BJ (cell line): ENCODE data around the gene CCDC57. TPM values are rescaled to one million over a fixed set of nuclear protein-coding genes. Genes with fewer than 3 reads are reported as not detected.
A peak's percentile ranks its signal among the peaks of the same experiment; 100 is the strongest.

Source experiments
- CTCF ChIA-PET: fragments of 350-600 bp; formaldehyde crosslinking; extraction: SDS; loops from one replicate; lab custom pipeline; 2021; ENCODE audit warnings: antibody characterized with exemption, inconsistent platforms; lab: Yijun Ruan, JAX
- POLR2A ChIA-PET: fragments of 300-600 bp; sonication (Branson Sonifier 250); formaldehyde crosslinking; extraction: SDS; loops from one replicate; lab custom pipeline; 2021; ENCODE audit warnings: antibody characterized with exemption; lab: Charles Lee
- DNase-seq: peaks from one replicate; pipeline ENCODE4 v3.0.0-alpha.2; 2011; ENCODE audit warnings: low read depth
- H3K27me3 ChIP-seq: 2 replicates; pipeline ENCODE4 v1.6.0; 2011; ENCODE audit warnings: low read length; ENCODE audit not compliant: control insufficient read depth, insufficient read depth
- H3K36me3 ChIP-seq: 2 replicates; pipeline ENCODE4 v1.5.1; 2011; ENCODE audit warnings: low read length; ENCODE audit not compliant: control insufficient read depth, insufficient read depth
- H3K4me3 ChIP-seq: 2 replicates; pipeline ENCODE4 v1.5.1; 2011; ENCODE audit warnings: low read depth, mild to moderate bottlenecking, control low read depth, low read length
- polyA plus RNA-seq: library from polyadenylated mRNA; depleted of rRNA; stranded (reverse); fragments of >200 nt; gene quantifications from 2 replicates; pipeline ENCODE4 v1.2.3, GENCODE V29; 2011
- TF ChIP-seq, protein P1 (sequence below): IDR thresholded peaks from 2 replicates; pipeline ENCODE4 v1.5.1; 2011; ENCODE audit warnings: low read depth, mild to moderate bottlenecking, control low read depth, inconsistent platforms, low read length, moderate library complexity; ENCODE audit not compliant: insufficient read depth

The CCDC57 gene
- polyA plus RNA-seq, 1 experiment, result 15.4 TPM

DNA sequence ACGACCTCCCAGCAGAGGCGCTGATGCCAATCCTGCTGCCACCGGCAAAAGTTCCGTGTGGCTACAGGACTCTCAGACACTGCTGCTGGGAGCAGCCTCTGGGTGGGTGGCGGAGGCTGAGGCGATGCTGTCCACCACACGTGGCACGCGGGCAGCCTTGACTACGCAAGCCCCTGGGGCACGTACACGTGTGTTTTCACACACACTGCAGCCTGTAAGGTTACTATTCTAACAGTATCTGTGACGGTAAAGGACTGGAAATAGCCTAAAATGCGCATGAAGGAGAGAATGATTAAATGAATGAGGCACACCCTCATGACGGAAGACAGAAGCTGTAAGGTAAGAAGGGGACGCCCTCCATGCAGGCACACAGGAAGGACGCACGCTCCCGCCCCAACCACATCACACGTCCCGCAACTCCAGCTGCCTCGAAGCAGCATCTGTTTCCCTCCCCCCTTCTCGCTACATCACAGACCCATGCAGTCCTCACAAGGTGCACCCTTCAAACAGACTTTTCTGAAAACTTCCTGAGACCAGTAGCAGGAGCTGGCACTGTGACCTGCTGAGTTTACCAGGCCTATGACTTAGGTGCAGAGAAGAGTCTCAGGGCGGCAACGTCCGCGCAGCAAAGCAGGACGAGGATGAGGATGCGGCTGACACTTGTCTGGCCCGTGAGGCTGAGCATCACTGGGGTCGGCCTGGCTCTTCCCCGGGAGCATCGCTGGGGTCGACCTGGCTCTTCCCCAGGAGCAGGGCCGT lies 85.9 kb downstream of the CCDC57 start:
- H3K4me3 ChIP-seq, result no peak overlapping the region
- TF ChIP-seq, protein P1, sequence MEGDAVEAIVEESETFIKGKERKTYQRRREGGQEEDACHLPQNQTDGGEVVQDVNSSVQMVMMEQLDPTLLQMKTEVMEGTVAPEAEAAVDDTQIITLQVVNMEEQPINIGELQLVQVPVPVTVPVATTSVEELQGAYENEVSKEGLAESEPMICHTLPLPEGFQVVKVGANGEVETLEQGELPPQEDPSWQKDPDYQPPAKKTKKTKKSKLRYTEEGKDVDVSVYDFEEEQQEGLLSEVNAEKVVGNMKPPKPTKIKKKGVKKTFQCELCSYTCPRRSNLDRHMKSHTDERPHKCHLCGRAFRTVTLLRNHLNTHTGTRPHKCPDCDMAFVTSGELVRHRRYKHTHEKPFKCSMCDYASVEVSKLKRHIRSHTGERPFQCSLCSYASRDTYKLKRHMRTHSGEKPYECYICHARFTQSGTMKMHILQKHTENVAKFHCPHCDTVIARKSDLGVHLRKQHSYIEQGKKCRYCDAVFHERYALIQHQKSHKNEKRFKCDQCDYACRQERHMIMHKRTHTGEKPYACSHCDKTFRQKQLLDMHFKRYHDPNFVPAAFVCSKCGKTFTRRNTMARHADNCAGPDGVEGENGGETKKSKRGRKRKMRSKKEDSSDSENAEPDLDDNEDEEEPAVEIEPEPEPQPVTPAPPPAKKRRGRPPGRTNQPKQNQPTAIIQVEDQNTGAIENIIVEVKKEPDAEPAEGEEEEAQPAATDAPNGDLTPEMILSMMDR, result no peak
- ChIA-PET POLR2A (no interaction called here), CTCF (no interaction called here)
- no peaks in the 10 kb centered on the region for H3K27me3 ChIP-seq
- DNase-seq, result no peak
- H3K36me3 ChIP-seq, result peaks cover 9% of the 10 kb centered on the region

DNA sequence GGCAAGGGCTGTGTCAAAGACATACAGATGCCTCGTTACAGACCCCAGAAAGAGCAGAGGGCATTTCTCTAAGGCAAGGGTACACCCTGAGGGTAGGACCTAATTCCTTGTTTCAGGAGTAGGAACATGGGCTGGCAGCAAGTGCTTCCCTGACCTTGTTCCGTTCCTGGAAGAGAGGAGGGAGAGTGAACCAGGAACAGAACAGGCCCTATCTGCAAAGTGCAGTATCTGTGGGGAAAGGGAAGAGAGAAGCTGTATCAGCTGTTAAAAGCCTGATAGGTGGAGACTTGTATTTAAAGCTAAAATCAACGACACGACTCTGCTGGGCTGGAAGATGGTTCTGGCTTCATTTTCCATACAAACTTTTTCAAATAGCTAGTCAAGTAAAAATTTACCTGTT lies 88.5 kb downstream of the CCDC57 start:
- POLR2A ChIA-PET, result no interaction called here
- TF ChIP-seq, protein P1, result no peak
- no peak overlapping the region for H3K4me3 ChIP-seq
- peaks cover 9% of the 10 kb centered on the region for H3K36me3 ChIP-seq
- H3K27me3 ChIP-seq, result no peaks in the 10 kb centered on the region
- no peak for DNase-seq
- CTCF ChIA-PET, result no interaction called here

DNA sequence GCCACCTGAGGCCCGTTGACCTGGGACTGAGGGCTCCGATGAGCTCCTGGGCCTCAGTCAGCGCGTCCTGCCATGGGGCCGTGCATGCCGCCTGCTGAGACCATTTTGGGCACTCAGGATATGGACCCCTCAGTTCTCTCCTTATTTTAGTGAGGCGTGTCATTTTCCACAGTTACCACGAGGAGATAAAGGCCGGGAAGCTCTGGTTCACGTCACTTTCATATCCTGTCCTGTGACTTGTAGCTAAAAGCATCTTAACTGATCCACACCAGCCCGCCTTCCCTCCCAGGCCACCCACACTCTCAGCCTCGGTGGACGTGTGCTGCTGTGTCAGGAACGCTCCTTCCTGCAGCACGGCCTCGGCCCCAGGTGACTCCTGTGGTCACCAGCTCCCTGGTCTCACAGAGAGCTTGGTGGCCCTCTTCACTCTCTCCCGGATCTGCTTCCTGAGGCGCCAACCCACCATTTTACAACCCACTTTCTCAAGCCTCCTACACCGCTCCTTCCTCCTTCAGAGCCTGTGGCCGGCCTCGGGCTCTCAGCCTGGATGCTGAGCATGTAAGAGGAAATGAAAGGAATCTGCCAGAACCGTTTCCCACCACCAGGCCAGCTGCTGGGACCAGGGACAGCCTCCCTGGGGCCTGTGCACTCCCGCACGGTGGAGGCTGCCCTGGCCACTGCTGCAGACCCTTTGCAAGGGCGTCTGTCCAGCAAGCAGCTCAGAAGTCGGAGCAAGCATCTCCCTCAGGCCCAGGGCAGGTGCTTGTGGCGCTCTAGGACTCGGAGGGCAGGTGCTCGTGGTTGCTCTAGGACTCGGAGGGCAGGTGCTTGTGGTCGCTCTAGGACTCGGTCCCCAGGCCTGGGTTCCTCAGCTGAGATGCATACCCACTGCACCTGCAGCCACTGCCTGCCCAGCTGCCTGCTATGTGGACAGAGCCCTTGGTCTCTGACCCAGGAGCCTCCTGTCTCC lies 90.7 kb downstream of the CCDC57 start:
- H3K27me3 ChIP-seq, result no peaks in the 10 kb centered on the region
- DNase-seq, result no peak
- H3K36me3 ChIP-seq, result peaks cover 7% of the 10 kb centered on the region
- no peak overlapping the region for H3K4me3 ChIP-seq
- POLR2A ChIA-PET, result no interaction called here
- TF ChIP-seq, protein P1, result no peak
- CTCF ChIA-PET, result interaction anchor here (1.2 kb wide), 1 partner anchor 16 kb away, joined by 4 read pairs; no protein-coding TSS in a partner anchor

DNA sequence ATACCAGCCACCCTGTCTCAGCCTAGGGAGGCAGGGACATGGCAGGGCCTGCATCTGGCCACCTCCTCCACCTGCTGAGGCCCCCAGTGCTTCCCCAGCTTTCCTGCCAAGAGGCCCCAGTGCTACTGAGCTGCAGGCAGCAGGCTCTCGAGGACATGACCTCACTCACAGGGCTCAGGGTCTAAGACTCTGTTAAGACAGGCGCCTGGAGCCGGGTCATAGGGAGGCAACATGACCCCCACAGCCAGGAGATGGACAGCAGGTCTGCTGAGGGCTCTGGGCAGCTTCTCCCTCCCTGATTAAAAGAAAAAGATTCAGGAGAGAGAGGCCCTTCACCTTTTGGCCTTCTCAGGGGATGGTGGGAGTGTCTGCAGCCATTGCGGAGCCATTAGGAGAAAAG lies 91.4 kb downstream of the CCDC57 start:
- Histone ChIP-seq H3K36me3 (peaks cover 4% of the 10 kb centered on the region), H3K27me3 (no peaks in the 10 kb centered on the region), H3K4me3 (no peak overlapping the region)
- TF ChIP-seq, protein P1, result no peak
- POLR2A ChIA-PET, result no interaction called here
- no peak for DNase-seq
- CTCF ChIA-PET, result interaction anchor here (1.2 kb wide), 1 partner anchor 15 kb away, joined by 4 read pairs; no protein-coding TSS in a partner anchor

DNA sequence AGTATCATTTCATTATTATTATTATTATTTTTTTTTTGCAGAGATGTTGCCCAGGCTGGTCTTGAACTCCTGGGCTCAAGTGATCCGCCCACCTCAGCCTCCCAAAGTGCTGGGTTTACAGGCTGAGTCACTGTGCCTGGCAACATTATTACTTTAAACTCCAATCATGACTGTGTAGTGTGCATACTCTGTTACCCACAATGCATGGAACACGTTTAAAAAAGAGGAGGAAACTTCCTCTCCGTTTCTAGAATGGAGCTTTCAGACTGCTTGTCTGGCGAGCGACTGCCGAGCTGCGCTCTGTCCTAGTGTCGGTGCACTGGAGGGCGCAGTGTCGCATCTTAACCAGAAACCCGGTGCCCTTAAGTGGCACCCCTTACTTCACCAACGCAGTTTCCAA lies 92.5 kb downstream of the CCDC57 start:
- ChIA-PET POLR2A (interaction anchor here (0.6 kb wide), 1 partner anchor 135 kb away, joined by 4 read pairs; no protein-coding TSS in a partner anchor), CTCF (interaction anchor here (1.2 to 1.4 kb wide), 3 partner anchors 14 to 90 kb away, joined by 3 to 4 read pairs (median 3); partner anchors contain the start of gene FASN)
- H3K27me3 ChIP-seq, result no peaks in the 10 kb centered on the region
- H3K4me3 ChIP-seq, result no peak overlapping the region
- TF ChIP-seq, protein P1, result peak; percentile 20
- DNase-seq, result peak; percentile 57
- H3K36me3 ChIP-seq, result peaks cover 4% of the 10 kb centered on the region
